RWPE1 (cell line): ENCODE measurements around the gene STRN3.
A peak's percentile ranks its signal among the peaks of the same experiment; 100 is the strongest.

Experiments used
- CTCF ChIA-PET: fragments of 350-600 bp; sonication (Branson Sonifier 250); formaldehyde crosslinking; extraction: SDS; loops from one replicate; lab custom pipeline; 2021; lab: Yijun Ruan, JAX
- POLR2A ChIA-PET: fragments of 400-600 bp; formaldehyde crosslinking; extraction: SDS; loops from one replicate; lab custom pipeline; 2020; ENCODE audit warnings: antibody characterized with exemption; ENCODE audit not compliant: low non-redundant PET; lab: Yijun Ruan, JAX
- DNase-seq: peaks from one replicate; pipeline ENCODE4 v3.0.0; 2012; ENCODE audit warnings: low spot score
- H3K27ac ChIP-seq: fragments of 450-650 bp; 2 replicates; pipeline ENCODE4 v1.5.1; 2017
- TF ChIP-seq, protein P1 (sequence below): fragments of 450-650 bp; conservative IDR thresholded peaks from 2 replicates; pipeline ENCODE4 v1.5.1; 2017; ENCODE audit warnings: low read depth, mild to moderate bottlenecking

Gene STRN3

GRCh38 chr14:30921305-30921704 is 104.9 kb downstream of the STRN3 start:
- ChIA-PET POLR2A (interaction anchor here (0.6 kb wide), 1 partner anchor 238 kb away, joined by 3 read pairs; no protein-coding TSS in a partner anchor), CTCF (interaction anchor here (1.2 kb wide), 1 partner anchor 13 kb away, joined by 4 read pairs; no protein-coding TSS in a partner anchor)
- H3K27ac ChIP-seq, result no peak overlapping the region
- no peak for DNase-seq
- TF ChIP-seq, protein P1, sequence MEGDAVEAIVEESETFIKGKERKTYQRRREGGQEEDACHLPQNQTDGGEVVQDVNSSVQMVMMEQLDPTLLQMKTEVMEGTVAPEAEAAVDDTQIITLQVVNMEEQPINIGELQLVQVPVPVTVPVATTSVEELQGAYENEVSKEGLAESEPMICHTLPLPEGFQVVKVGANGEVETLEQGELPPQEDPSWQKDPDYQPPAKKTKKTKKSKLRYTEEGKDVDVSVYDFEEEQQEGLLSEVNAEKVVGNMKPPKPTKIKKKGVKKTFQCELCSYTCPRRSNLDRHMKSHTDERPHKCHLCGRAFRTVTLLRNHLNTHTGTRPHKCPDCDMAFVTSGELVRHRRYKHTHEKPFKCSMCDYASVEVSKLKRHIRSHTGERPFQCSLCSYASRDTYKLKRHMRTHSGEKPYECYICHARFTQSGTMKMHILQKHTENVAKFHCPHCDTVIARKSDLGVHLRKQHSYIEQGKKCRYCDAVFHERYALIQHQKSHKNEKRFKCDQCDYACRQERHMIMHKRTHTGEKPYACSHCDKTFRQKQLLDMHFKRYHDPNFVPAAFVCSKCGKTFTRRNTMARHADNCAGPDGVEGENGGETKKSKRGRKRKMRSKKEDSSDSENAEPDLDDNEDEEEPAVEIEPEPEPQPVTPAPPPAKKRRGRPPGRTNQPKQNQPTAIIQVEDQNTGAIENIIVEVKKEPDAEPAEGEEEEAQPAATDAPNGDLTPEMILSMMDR, result no peak

DNA sequence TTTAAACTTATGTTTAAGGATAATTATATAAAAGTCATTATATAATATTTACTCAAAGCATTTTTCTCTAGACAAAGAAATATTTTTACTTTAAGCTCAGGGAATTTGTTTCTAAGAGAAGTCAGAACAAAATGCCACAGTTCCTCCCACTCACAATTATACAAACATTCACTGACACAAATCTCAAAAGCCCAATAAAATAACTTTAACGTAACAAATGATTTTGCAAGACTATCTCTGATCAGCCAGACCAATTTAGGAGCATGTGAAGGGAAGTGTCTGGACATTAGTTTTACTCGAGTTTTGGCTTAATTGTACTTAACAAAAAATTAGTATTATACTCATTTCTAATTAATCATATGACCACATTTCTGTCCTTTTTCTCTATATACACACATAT is 110.6 kb downstream of the STRN3 start:
- TF ChIP-seq, protein P1, result no peak
- CTCF ChIA-PET, result interaction anchor here (0.6 kb wide), 2 partner anchors 310 to 1374 kb away, joined by 3 read pairs; no protein-coding TSS in a partner anchor
- no peak for DNase-seq
- POLR2A ChIA-PET, result no interaction called here
- no peak overlapping the region for H3K27ac ChIP-seq

GRCh38 chr14:30914812-30915211 is 111.4 kb downstream of the STRN3 start:
- TF ChIP-seq, protein P1, result no peak
- ChIA-PET POLR2A (no interaction called here), CTCF (interaction anchor here (0.6 kb wide), 1 partner anchor 22 kb away, joined by 3 read pairs; no protein-coding TSS in a partner anchor)
- DNase-seq, result no peak
- H3K27ac ChIP-seq, result no peak overlapping the region

DNA sequence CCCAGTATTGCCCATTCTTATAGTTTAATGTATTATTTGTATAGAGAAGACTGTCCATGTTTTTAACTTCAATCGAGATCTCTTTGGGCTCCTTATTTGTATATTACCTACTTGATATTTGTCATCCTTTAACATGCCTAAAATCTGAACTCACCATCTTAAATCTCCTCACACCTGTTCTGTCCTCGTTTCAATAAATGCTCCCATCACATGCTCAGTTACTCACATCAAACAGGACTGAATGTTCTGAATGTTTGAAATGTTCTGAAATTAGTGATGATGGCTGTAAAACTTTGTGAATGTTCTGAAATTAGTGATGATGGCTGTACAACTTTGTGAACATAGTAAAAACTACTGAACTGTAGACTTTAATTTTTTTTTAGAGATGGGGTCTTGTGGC is 117.4 kb downstream of the STRN3 start:
- CTCF ChIA-PET, result no interaction called here
- POLR2A ChIA-PET, result no interaction called here

DNA sequence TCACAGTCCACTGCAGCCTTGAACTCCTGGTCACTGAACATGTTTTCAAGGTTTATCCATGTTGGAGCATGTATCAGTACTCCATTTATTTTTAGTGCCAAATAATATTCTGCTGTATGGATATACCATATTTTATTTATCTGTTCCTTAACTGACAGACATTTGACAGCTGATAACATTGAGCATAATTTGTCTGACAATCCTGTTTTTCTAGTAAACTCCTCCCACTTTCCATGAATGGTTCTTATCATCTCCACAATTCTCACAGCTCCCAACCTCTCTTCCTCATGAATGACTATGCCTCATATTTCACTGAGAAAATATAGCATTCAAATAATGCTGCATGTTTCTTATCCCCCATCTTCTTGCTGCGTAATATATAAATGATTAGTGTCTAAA is 118.5 kb downstream of the STRN3 start:
- TF ChIP-seq, protein P1, result no peak
- POLR2A ChIA-PET, result no interaction called here
- CTCF ChIA-PET, result interaction anchor here (0.6 kb wide), 1 partner anchor 838 kb away, joined by 3 read pairs; no protein-coding TSS in a partner anchor
- no peak for DNase-seq
- H3K27ac ChIP-seq, result no peak overlapping the region

More for the DNA sequence above, 117.4 kb downstream of the STRN3 start:
- TF ChIP-seq, protein P1, result no peak
- no peak for DNase-seq
- H3K27ac ChIP-seq, result no peak overlapping the region

DNA sequence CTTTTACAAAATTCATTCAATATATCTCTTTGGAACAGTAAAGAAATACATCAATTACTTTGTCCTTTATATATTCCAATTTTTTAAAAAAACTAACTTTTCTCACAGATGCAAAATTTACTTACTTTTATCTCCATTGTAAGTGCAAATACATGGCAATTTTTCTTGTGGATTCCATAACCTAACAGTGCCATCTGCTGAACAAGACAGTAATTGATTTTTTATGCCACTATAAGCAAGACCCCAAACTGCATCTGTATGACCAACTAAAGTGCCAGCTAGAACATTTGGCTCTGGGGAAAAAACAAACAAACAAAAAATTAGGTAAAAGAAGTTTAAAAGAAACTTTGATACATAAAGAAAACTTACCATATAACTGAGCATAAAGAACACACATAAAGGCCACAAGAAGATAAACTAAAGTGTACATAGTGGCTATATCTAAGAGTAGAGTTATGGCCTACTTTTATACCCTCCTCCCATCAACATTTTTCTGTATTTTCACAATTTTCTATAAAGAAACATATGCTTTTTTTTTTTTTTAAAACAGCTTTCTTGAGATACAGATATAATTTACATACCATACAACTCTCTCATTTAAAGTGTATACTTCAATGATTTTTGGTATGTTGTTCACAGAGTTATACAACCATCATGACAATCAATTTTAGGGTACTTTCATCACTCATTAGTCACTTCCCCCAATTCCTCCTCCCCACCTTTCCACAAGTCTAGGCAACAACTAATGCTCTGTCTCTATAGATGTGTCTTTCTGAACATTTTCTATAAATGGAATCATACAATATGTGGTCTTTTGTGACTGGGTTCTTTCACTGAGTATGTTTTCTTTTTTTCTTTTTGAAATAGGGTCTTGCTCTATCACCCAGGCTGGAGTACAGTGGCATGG is 119.2 kb downstream of the STRN3 start:
- DNase-seq, result no peak
- CTCF ChIA-PET, result interaction anchor here (0.6 kb wide), 2 partner anchors 384 to 838 kb away, joined by 3 to 4 read pairs; no protein-coding TSS in a partner anchor
- H3K27ac ChIP-seq, result no peak overlapping the region
- TF ChIP-seq, protein P1, result peak; percentile 41
- POLR2A ChIA-PET, result no interaction called here
